Measurements from ENCODE around the gene CLCN1.

- TF ChIP-seq GATA2 (IDR thresholded peaks at IDR 0.05; ENCODE audit: low read depth, low read length) (no peak), GATA3 (IDR thresholded peaks at IDR 0.05; ENCODE audit: low read depth, low read length) (no peak)
These were observed 36.5 kb upstream of the CLCN1 start for GRCh38 chr7:143279186-143280098.
